B cell (primary cell): ENCODE data around the gene CLSTN2. TPM values are rescaled to one million over a fixed set of nuclear protein-coding genes. Genes with fewer than 3 reads are reported as not detected.

Source experiments
- ATAC-seq: fragments of 200-7000 bp; cut with Tn5 transposase; one replicate; pipeline ENCODE4 v1.10.0; 2021; ENCODE audit warnings: low read depth, mild to moderate bottlenecking, moderate number of reproducible peaks, moderate library complexity
- CTCF ChIA-PET: fragments of 350-600 bp; sonication (Branson Sonifier 250); formaldehyde crosslinking; loops from one replicate; lab custom pipeline; 2021; ENCODE audit warnings: antibody characterized with exemption, inconsistent platforms; lab: Charles Lee
- POLR2A ChIA-PET: fragments of 350-600 bp; sonication (Branson Sonifier 250); formaldehyde crosslinking; loops from one replicate; lab custom pipeline; 2021; ENCODE audit warnings: antibody characterized with exemption; lab: Charles Lee
- DNase-seq: peaks from one replicate; pipeline ENCODE4 v3.0.0; 2013
- H2AFZ ChIP-seq: 2 replicates; pipeline ENCODE4 v1.6.1; 2012; ENCODE audit warnings: mild to moderate bottlenecking, low read depth, low read length; ENCODE audit not compliant: insufficient read depth, poor library complexity, severe bottlenecking
- H3K27ac ChIP-seq, 2 donors: 1 replicate in 1 of 2; 2 replicates in 1 of 2; pipeline ENCODE4 v1.5.1; 2012 to 2013; ENCODE audit warnings: low read length in 2 of 2, mild to moderate bottlenecking in 2 of 2, moderate library complexity in 1 of 2
- H3K27me3 ChIP-seq, 4 experiments: fragments of 200-600 bp in 1 of 4; sonication (generic) in 1 of 4; replicated peaks in 1 of 4; 1 replicate in 2 of 4; 2 replicates in 2 of 4; pipeline versions ENCODE4 v1.6.1 to v1.7.0; 2013 to 2016; ENCODE audit warnings: low read length in 3 of 4, mild to moderate bottlenecking in 2 of 4, mixed read lengths in 1 of 4, moderate library complexity in 1 of 4; ENCODE audit not compliant: insufficient read depth in 4 of 4, control insufficient read depth in 3 of 4; ENCODE audit errors: control extremely low read depth in 1 of 4
- H3K36me3 ChIP-seq, 2 experiments: replicated peaks in 1 of 2; 1 replicate in 1 of 2; 2 replicates in 1 of 2; pipeline versions ENCODE4 v1.6.1 to v1.7.1; 2013; ENCODE audit warnings: low read length in 1 of 2; ENCODE audit not compliant: insufficient read depth in 2 of 2, control insufficient read depth in 1 of 2; ENCODE audit errors: control extremely low read depth in 1 of 2, extremely low read depth in 1 of 2
- H3K4me1 ChIP-seq, 2 donors: fragments of 200-600 bp in 1 of 2; sonication (generic) in 1 of 2; 1 replicate in 1 of 2; 2 replicates in 1 of 2; pipeline versions ENCODE4 v1.5.1 to v1.6.1; 2013 to 2017; ENCODE audit warnings: low read length in 2 of 2; ENCODE audit not compliant: control insufficient read depth in 2 of 2, insufficient read depth in 2 of 2
- H3K4me2 ChIP-seq: replicated peaks from 2 replicates; pipeline ENCODE3; 2012; ENCODE audit warnings: mild to moderate bottlenecking, low read depth, low read length; ENCODE audit not compliant: poor library complexity, severe bottlenecking
- H3K4me3 ChIP-seq, 5 experiments: fragments of 200-600 bp in 1 of 5; sonication (generic) in 1 of 5; 1 replicate in 3 of 5; 2 replicates in 2 of 5; pipeline versions ENCODE4 v1.5.1 to v1.7.0; 2011 to 2016; ENCODE audit warnings: low read length in 4 of 5, mild to moderate bottlenecking in 4 of 5, low read depth in 2 of 5, control low read depth in 1 of 5, moderate library complexity in 1 of 5; ENCODE audit not compliant: insufficient read depth in 1 of 5; ENCODE audit errors: control extremely low read depth in 1 of 5, extremely low read depth in 1 of 5
- H3K79me2 ChIP-seq: fragments of 200-600 bp; sonication (generic); one replicate; pipeline ENCODE4 v1.6.0; 2016; ENCODE audit warnings: low read length; ENCODE audit not compliant: control insufficient read depth, insufficient read depth
- H3K9ac ChIP-seq: fragments of 200-600 bp; sonication (generic); 2 replicates; pipeline ENCODE4 v1.6.1; 2017; ENCODE audit warnings: mild to moderate bottlenecking, low read length, moderate library complexity
- H3K9me3 ChIP-seq, 3 donors: one replicate each; pipeline versions ENCODE4 v1.6.1 to v1.7.1; 2013; ENCODE audit warnings: low read length in 2 of 3; ENCODE audit not compliant: control insufficient read depth in 2 of 3, insufficient read depth in 1 of 3; ENCODE audit errors: control extremely low read depth in 1 of 3
- H4K20me1 ChIP-seq: 2 replicates; pipeline ENCODE4 v1.6.0; 2012; ENCODE audit warnings: mild to moderate bottlenecking, low read length; ENCODE audit not compliant: insufficient read depth, control insufficient read depth, poor library complexity, severe bottlenecking
- H3K27ac Mint-ChIP-seq: one replicate; pipeline ENCODE4 v1.8.0; 2021; ENCODE audit warnings: mixed read lengths
- H3K27me3 Mint-ChIP-seq: one replicate; pipeline ENCODE4 v1.8.0; 2021; ENCODE audit warnings: mixed read lengths
- H3K4me1 Mint-ChIP-seq: one replicate; pipeline ENCODE4 v1.8.0; 2021; ENCODE audit warnings: mixed read lengths
- H3K4me3 Mint-ChIP-seq: one replicate; pipeline ENCODE4 v1.8.0; 2021; ENCODE audit warnings: mixed read lengths
- H3K9me3 Mint-ChIP-seq: one replicate; pipeline ENCODE4 v1.8.0; 2022; ENCODE audit warnings: mixed read lengths; ENCODE audit not compliant: insufficient read depth
- CTCF ChIP-seq: fragments of 200-600 bp; IDR thresholded peaks from one replicate; pipeline ENCODE4 v1.8.0; 2022; ENCODE audit warnings: antibody characterized with exemption, mild to moderate bottlenecking
- EZH2 ChIP-seq: IDR thresholded peaks from 2 replicates; pipeline ENCODE4 v1.6.1; 2012; ENCODE audit warnings: borderline replicate concordance, low read depth, mild to moderate bottlenecking, moderate library complexity, low read length; ENCODE audit not compliant: insufficient read depth, poor library complexity, severe bottlenecking
- WGBS: methylation state at CpG from one replicate; pipeline ENCODE4 v1.1.5; 2013; ENCODE audit warnings: missing lambda C conversion rate; ENCODE audit not compliant: insufficient coverage; 5-methylcytosine and 5-hydroxymethylcytosine counted together
- intact Hi-C: fragments of 100-400 bp; cut with micrococcal nuclease; formaldehyde crosslinking; loops from one replicate; pipeline ENCODE4 v1.10.0; 2022
- polyA plus RNA-seq: library from polyadenylated mRNA; depleted of rRNA; stranded (reverse); fragments of >200 nt; gene quantifications from 2 replicates; pipeline ENCODE4 v1.2.3, GENCODE V29; 2012
- total RNA-seq, 2 donors: library from RNA; stranded (reverse); fragments of 120-200 nt in 1 of 2; gene quantifications; 1 replicate in 1 of 2; 2 replicates in 1 of 2; pipeline versions ENCODE4 v1.2.3 to v1.2.4, GENCODE V29; 2013 to 2022

Gene CLSTN2
- total and polyA plus RNA-seq, 2 donors (not counting 1 experiment from before 2014, with no cell fraction given) = not detected

DNA sequence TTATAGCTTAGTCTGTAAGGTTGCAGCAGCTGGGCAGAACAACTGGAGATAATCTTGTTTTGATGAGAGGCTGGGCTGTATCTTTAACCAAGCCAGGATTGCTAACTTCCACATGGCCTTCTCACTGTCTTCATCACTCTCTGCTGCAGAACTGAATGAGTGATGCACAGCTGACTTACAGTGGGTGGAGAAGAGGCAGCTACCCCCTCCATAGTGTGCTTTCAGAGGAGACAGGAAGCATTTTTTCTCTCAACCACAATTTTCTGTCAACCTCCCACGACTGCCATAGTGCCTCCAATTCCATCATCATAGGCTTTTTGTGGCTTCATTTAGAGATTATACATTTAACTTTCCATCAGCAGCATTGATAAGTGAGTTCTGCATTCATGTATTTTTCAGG is 168.2 kb downstream of the CLSTN2 start:
- Histone ChIP-seq H3K36me3 (no peaks in the 10 kb centered on the region), H3K79me2 (no peaks in the 10 kb centered on the region)
- POLR2A ChIA-PET = no interaction called here

More for the DNA sequence above, 168.2 kb downstream of the CLSTN2 start:
- Mint-ChIP-seq H3K9me3 (no peaks in the 10 kb centered on the region), H3K4me3 (no peak overlapping the region), H3K27ac (no peak overlapping the region), H3K4me1 (no peaks in the 10 kb centered on the region), H3K27me3 (peaks cover 3% of the 10 kb centered on the region)
- ATAC-seq (no peak), DNase-seq (no peak)
- no peak overlapping the region for H3K27ac ChIP-seq
- no peak overlapping the region for H3K4me3 ChIP-seq
- H3K4me2 ChIP-seq = no peak overlapping the region
- TF ChIP-seq EZH2 (no peak), CTCF (no peak)
- intact Hi-C loops = no loop called here
- H2AFZ ChIP-seq = no peak overlapping the region
- no peaks in the 10 kb centered on the region for H3K27me3 ChIP-seq
- H3K9ac ChIP-seq = no peak overlapping the region
- H3K9me3 ChIP-seq = no peaks in the 10 kb centered on the region
- CTCF ChIA-PET = interaction anchor here (0.5 kb wide), 1 partner anchor 761 kb away, joined by 4 read pairs; no protein-coding TSS in a partner anchor
- WGBS = no CpG with 5 or more reads among the region's 1 CpG
- H3K4me1 ChIP-seq = no peaks in the 10 kb centered on the region
- no peaks in the 10 kb centered on the region for H4K20me1 ChIP-seq
